Activated CD8-positive, alpha-beta memory T cell treated with anti-CD3 and anti-CD28 coated beads, Interleukin-2, amount 10 ng/mL, durations not matched to agents 7 days and 5 days (primary cell): Measurements from ENCODE around the gene TAS2R39. TPM values are rescaled to one million over a fixed set of nuclear protein-coding genes. Genes with fewer than 3 reads are reported as not detected.

ENCODE experiments used
- ATAC-seq: fragments of 150-1000 bp; cut with Tn5 transposase; one replicate; pipeline ENCODE4 v1.10.0; 2021; ENCODE audit warnings: moderate library complexity
- CTCF ChIA-PET: fragments of 350-600 bp; sonication (Branson Sonifier 250); formaldehyde crosslinking; loops from one replicate; lab custom pipeline; 2021; ENCODE audit warnings: antibody characterized with exemption; lab: Charles Lee
- DNase-seq: peaks from one replicate; pipeline ENCODE4 v3.0.0-alpha.2; 2020
- H3K27ac Mint-ChIP-seq: one replicate; pipeline ENCODE4 v1.8.0; 2021; ENCODE audit warnings: mild to moderate bottlenecking, mixed read lengths
- H3K27me3 Mint-ChIP-seq: one replicate; pipeline ENCODE4 v1.8.0; 2021; ENCODE audit warnings: mixed read lengths
- H3K36me3 Mint-ChIP-seq: one replicate; pipeline ENCODE4 v1.8.0; 2021; ENCODE audit warnings: mild to moderate bottlenecking, mixed read lengths
- H3K4me1 Mint-ChIP-seq: one replicate; pipeline ENCODE4 v1.8.0; 2021; ENCODE audit warnings: mixed read lengths
- H3K4me3 Mint-ChIP-seq: one replicate; pipeline ENCODE4 v1.8.0; 2021; ENCODE audit warnings: mild to moderate bottlenecking, moderate library complexity, mixed read lengths
- H3K9me3 Mint-ChIP-seq: one replicate; pipeline ENCODE4 v1.8.0; 2022; ENCODE audit warnings: low read depth, mixed read lengths
- total RNA-seq, 2 experiments: library from RNA; stranded (reverse); gene quantifications; one replicate each; pipeline ENCODE4 v1.2.3, GENCODE V29; 2021

The TAS2R39 gene
- total RNA-seq, 2 experiments from 2014 or later: not detected

- Mint-ChIP-seq H3K9me3 (no peaks in the 10 kb centered on the region), H3K36me3 (no peaks in the 10 kb centered on the region), H3K4me1 (no peaks in the 10 kb centered on the region), H3K27ac (no peak overlapping the region), H3K4me3 (no peak overlapping the region), H3K27me3 (peaks cover 33% of the 10 kb centered on the region)
- CTCF ChIA-PET: interaction anchor here (0.9 to 9.2 kb wide), 7 partner anchors 8 to 216 kb away, joined by 3 to 276 read pairs (median 5); no protein-coding TSS in a partner anchor
- DNase-seq (no peak), ATAC-seq (no peak)
Observed at GRCh38 chr7:143222782-143223181, 39.6 kb downstream of the TAS2R39 start.

- Mint-ChIP-seq H3K27me3 (peaks cover 31% of the 10 kb centered on the region), H3K4me3 (no peak overlapping the region), H3K9me3 (no peaks in the 10 kb centered on the region), H3K4me1 (no peaks in the 10 kb centered on the region), H3K36me3 (no peaks in the 10 kb centered on the region), H3K27ac (no peak overlapping the region)
- DNase-seq (no peak), ATAC-seq (no peak)
- CTCF ChIA-PET: interaction anchor here (0.8 to 2.6 kb wide), 5 partner anchors 9 to 215 kb away, joined by 3 to 14 read pairs (median 3); no protein-coding TSS in a partner anchor
Observed at GRCh38 chr7:143223784-143224183, 40.6 kb downstream of the TAS2R39 start.

GRCh38 chr7:143225047-143225446 lies 41.8 kb downstream of the TAS2R39 start:
- no peaks in the 10 kb centered on the region for H3K36me3 Mint-ChIP-seq
- H3K27ac Mint-ChIP-seq: no peak overlapping the region
- H3K27me3 Mint-ChIP-seq: peaks cover 25% of the 10 kb centered on the region
- no peaks in the 10 kb centered on the region for H3K9me3 Mint-ChIP-seq
- no peaks in the 10 kb centered on the region for H3K4me1 Mint-ChIP-seq
- DNase-seq: no peak
- CTCF ChIA-PET: interaction anchor here (1.2 to 2.6 kb wide), 2 partner anchors 10 to 216 kb away, joined by 3 to 14 read pairs; no protein-coding TSS in a partner anchor
- H3K4me3 Mint-ChIP-seq: no peak overlapping the region
- no peak for ATAC-seq

GRCh38 chr7:143227806-143228205 lies 44.6 kb downstream of the TAS2R39 start:
- Mint-ChIP-seq H3K27ac (no peak overlapping the region), H3K27me3 (peaks cover 17% of the 10 kb centered on the region), H3K4me3 (no peak overlapping the region), H3K4me1 (no peaks in the 10 kb centered on the region), H3K9me3 (no peaks in the 10 kb centered on the region), H3K36me3 (no peaks in the 10 kb centered on the region)
- DNase-seq (no peak), ATAC-seq (no peak)
- CTCF ChIA-PET: interaction anchor here (0.8 to 2.9 kb wide), 3 partner anchors 11 to 13 kb away, joined by 3 to 13 read pairs (median 4); no protein-coding TSS in a partner anchor

GRCh38 chr7:143229054-143229790 lies 46.0 kb downstream of the TAS2R39 start:
- Mint-ChIP-seq H3K27ac (no peak overlapping the region), H3K36me3 (peaks cover under 1% of the 10 kb centered on the region), H3K4me3 (no peak overlapping the region), H3K9me3 (no peaks in the 10 kb centered on the region), H3K4me1 (no peaks in the 10 kb centered on the region), H3K27me3 (peaks cover 21% of the 10 kb centered on the region)
- CTCF ChIA-PET: interaction anchor here (1.4 to 2.9 kb wide), 2 partner anchors 12 to 14 kb away, joined by 4 to 13 read pairs; no protein-coding TSS in a partner anchor
- no peak for DNase-seq
- no peak for ATAC-seq

GRCh38 chr7:143230602-143231457 lies 47.6 kb downstream of the TAS2R39 start:
- no peak overlapping the region for H3K4me3 Mint-ChIP-seq
- H3K36me3 Mint-ChIP-seq: peaks cover 3% of the 10 kb centered on the region
- DNase-seq: no peak
- no peak for ATAC-seq
- peaks cover under 1% of the 10 kb centered on the region for H3K9me3 Mint-ChIP-seq
- H3K4me1 Mint-ChIP-seq: no peaks in the 10 kb centered on the region
- H3K27ac Mint-ChIP-seq: no peak overlapping the region
- peaks cover 31% of the 10 kb centered on the region for H3K27me3 Mint-ChIP-seq
- CTCF ChIA-PET: interaction anchor here (1.4 to 2.9 kb wide), 2 partner anchors 10 to 16 kb away, joined by 4 to 13 read pairs; no protein-coding TSS in a partner anchor

Other genes with a start within 250 kb of the TAS2R39 start
- gene TRPV5, start 249.7 kb upstream of the TAS2R39 start, total RNA-seq: not detected
- gene LLCFC1, start 243.9 kb upstream of the TAS2R39 start, total RNA-seq: not detected
- under 1 TPM; 0.16 to 0.70 TPM for gene KEL, start 221.1 kb upstream of the TAS2R39 start, total RNA-seq
- not detected for gene OR9A2, start 156.3 kb upstream of the TAS2R39 start, total RNA-seq
- gene OR6V1, start 131.1 kb upstream of the TAS2R39 start, total RNA-seq: not detected
- not detected for gene PIP, start 51.3 kb upstream of the TAS2R39 start, total RNA-seq
- not detected for gene TAS2R40, start 38.6 kb downstream of the TAS2R39 start, total RNA-seq
- 100 to 1,000 TPM; 335 to 436 TPM for gene GSTK1, start 80.0 kb downstream of the TAS2R39 start, total RNA-seq
- 1 to 10 TPM in 1 of 2 experiments, under 1 TPM in 1; 0.41 to 1.7 TPM for gene TMEM139, start 101.5 kb downstream of the TAS2R39 start, total RNA-seq
- gene CASP2, start 104.9 kb downstream of the TAS2R39 start, total RNA-seq: 100 to 1,000 TPM; 117 to 129 TPM
- gene CLCN1, start 132.7 kb downstream of the TAS2R39 start, total RNA-seq: under 1 TPM; 0.09 TPM
- gene FAM131B, start 179.3 kb downstream of the TAS2R39 start, total RNA-seq: 1 to 10 TPM; 2.3 to 2.6 TPM
- 100 to 1,000 TPM; 173 to 212 TPM for gene ZYX, start 197.9 kb downstream of the TAS2R39 start, total RNA-seq
- gene EPHA1, start 225.4 kb downstream of the TAS2R39 start, total RNA-seq: 1 to 10 TPM in 1 of 2 experiments, under 1 TPM in 1; 0.47 to 1.6 TPM